Hematopoietic multipotent progenitor cell treated with erythropoietin and hydrocortisone succinate and interleukin-3 and kit ligand, for 8 days (in vitro differentiated cells): Measurements from ENCODE around the gene COL26A1.
A peak's percentile ranks its signal among the peaks of the same experiment; 100 is the strongest.
"Not testable (repeated sequence)": the region's sequence is repeated elsewhere in the genome, so short reads cannot be mapped to it uniquely, and the experiment has no call there.

ENCODE experiments used
- DNase-seq: peaks from one replicate; pipeline ENCODE4 v3.0.0-alpha.2; 2015

COL26A1 gene

DNA sequence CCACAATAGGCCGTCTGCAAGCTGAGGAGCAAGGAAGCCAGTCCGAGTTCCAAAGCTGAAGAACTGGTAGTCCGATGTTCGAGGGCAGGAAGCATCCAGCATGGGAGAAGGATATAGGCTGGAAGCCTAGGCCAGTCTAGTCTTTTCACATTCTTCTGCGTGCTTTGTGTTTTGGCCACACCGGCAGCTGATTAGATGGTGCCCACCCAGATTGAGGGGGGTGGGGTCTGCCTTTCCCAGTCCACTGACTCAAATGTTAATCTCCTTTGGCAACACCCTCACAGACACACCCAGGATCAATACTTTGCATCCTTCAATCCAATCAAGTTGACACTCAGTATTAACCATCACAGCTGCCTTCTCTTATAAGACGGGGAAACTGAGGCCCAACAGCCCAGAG, 142.8 kb downstream of the COL26A1 start:
- DNase-seq = not testable (repeated sequence)

DNA sequence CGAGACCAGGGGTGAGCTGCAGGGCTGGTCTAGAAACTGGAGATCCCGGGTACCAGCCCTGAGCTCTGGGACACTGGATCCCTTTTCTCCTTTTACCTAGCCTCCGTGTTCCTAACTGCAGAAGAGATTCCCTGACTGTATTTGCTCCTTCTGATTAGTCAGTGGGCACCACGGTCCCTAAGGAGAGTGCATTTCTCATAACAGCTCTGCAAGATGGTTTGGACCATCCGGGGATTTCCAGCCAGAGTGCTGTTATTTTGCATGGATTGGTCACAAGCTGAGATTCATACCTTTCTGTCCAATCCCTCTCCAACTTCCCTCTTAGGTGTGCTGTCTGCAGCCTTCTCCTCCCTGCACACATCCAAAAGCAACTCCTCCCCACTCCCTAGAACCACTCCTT, 143.9 kb downstream of the COL26A1 start:
- DNase-seq = no peak

DNA sequence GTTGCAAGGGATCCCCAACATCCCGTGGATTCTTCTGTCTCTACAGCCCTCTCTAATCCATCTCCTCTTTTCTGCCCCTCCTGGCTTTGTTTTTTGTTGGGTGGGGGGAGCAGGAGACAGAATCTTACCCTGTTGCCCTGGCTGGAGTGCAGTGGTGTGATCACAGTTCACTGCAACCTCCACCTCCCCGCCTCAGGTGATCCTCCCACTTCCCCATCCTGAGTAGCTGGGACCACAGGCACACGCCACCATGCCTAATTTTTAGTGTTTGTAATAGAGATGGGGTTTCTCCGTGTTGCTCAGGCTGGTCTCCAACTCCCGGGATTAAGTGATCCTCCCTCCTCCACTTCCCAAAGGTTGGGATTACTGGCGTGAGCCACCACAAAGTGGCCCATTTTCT, 144.7 kb downstream of the COL26A1 start:
- no peak for DNase-seq

DNA sequence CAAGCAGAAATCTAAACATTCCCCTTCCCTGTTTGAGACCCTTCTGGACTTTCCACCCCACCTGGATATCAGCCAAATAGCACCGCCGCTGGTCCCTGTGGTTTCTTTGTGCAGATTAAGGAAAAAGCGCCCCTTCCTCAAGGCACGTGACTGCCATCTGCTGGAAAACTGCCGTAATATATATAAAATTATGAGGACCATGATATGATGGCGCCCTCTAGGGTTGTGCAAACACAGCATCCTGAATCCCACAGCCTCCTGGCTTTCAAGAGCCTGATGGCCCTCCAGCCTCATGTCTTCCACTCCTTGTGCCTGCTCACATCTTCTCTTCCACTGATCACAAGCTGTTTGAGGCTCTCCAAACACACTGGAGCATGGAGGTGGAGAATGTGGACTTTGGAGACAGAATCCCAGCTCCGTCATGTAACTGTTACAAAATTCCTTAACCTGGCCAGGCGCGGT, 145.1 kb downstream of the COL26A1 start:
- peak; percentile 72 for DNase-seq

DNA sequence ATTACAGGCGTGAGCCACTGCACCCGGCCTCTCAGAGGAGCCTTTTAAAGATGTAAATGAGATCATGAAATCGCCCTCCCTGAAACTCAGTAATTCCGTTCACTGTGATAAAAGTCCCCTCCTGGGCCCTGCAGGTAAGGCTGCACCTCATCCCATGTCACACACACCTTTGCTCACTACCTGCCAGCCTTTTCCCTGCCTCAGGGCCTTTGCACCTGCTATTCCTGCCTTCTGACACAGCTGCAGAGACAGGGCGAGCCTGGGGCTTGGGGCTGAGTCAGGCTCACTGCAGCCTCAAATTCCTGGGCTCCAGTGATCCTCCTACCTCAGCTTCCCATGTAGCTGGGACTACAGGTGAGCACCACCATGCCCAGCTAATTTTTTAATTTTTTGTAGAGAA, 147.6 kb downstream of the COL26A1 start:
- no peak for DNase-seq

DNA sequence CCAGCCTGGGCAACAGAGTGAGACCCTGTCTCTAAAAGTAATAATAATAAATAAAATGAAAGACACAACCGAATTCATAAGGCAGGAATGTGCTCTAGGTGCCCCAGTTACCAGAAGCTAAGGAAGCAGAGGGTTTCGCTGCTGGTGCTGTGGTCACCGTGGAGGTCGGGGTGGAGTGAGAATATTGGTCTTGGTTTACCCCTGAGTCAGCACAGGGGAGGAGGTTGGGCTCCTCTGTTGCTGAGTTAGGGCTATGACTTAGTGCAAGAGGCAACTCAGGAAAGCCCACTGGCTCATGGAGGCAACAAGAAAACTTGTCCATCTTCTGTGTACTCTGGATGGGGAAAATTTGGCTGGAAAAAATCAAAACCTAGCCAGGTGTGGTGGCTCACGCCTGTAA, 149.3 kb downstream of the COL26A1 start:
- no peak for DNase-seq

DNA sequence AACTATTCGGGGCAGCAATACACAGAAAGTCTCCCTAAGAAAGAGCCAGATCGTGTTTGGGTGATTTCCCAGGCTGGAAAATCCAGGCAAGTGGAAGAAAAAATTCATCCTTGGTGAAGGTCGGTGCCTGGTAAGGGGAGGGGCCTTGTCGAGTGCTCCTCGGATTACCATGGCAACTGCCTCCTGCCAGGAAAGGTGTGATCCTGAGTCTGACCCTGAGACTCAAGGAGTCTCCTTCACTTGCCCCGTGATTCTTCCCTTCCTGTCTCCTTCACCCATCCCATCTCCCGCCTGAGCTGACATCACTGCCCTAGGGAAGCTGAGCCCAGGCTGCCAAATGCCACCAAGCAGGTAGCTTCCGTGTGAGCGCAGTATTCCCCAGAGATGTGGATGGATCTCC, 154.2 kb downstream of the COL26A1 start:
- DNase-seq = no peak

DNA sequence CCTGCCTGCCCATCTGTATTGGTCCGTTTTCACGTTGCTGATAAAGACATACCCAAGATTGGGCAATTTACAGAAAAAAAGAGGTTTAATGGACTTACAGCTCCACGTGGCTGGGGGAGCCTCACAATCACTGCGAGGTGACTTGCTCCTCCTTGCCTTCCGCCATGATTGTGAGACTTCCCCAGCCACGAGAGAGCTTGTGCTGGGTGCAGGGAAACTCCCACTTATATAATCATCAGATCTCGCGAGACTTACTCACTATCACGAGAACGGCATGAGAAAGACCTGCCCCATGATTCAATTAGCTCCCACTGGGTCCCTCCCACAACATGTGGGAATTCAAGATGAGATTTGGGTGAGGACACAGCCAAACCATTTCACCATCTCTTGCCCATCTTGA, 154.6 kb downstream of the COL26A1 start:
- DNase-seq = no peak

DNA sequence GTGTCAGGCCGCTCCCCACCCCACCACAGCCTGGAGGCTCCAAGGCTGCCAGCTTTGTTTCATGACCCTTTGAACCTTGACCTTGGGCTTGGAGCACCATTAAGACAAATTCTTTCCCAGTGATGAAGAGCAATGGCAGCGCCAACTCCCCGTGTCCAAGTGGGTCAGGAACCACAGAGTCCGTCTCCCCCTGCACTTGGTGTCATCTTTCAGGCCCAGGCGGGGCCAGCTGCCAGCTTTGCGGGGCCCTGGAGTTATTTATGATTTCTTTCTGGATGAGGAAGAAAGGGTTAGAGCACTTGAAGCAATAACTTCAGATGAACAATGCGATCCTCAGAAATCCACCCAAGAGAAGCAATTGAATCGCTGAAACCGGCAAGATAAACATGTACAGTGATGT, 155.7 kb downstream of the COL26A1 start:
- no peak for DNase-seq

DNA sequence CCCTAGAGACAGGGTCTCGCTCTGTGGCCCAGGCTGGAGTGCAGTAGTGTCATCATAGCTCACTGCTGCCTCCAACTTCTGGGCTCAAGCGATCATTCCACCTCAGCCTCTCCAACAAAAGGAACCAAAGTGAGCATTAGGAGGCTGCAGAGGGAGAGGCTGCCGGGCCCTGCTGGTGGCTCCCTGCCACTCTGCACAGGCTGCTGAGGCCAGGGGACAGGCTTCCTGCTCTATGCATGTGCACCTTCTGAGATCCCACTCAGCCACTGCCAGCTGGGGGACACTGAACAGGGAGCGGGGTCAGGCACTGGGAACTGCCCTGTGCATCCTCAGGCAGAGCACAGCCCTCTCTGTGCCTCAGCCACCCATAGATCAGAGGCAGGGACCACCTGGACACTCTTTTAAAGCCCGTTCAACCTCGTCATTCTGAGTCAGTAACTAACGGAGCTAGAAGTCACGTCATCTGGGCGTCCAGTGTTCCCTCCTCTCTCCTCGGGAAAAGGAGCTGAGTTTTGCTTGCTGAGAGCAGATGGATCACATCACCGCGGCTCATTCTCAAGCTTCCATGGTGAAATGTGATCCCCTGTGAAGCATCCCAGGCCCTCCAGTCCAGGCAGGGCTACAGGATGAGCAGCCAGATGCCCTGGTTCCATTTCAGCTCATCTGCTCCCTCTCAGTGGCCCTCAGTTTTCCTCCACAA, 156.8 kb downstream of the COL26A1 start:
- DNase-seq = no peak

DNA sequence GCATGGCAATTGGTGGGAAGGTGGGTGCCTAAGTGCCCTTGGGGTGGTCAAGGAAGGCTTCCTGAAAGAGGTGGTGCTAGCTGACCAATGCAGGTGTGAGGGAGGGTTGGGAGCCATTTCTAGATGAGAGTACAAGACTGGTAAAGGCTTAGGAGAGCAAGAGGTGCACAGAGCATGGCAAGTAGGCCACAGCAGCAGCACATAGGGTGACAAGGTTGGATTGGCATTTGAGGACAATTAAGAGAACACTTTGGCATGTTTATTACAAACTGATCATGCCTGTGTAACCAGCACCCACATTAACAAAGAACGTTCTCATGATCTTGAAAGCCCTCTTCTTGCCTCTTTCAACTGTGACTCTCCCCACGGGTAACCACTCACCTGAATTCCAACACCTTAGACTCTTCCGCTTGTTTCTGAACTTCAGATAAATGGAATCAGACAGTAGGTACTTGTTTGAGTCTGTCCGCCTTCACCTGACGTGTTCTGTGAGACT, 158.8 kb downstream of the COL26A1 start:
- DNase-seq = no peak

DNA sequence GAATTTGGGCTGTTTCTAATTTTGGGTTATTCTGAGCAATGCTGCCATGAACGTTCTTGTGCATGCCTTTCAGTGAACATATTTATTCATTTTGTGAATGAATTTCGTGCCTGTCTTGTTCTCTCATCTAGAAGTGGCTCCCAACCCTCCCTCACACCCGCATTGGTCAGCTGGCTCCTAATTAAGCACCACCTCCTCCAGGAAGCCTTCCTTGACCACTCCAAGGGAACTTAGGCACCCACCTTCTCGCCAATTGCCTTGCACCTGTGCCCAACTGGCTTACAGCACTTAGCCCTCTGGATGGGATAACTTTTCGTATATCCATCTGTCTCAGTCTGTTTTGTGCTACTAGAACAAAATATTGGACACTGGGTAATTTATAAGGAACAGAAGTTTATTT, 159.3 kb downstream of the COL26A1 start:
- no peak for DNase-seq

DNA sequence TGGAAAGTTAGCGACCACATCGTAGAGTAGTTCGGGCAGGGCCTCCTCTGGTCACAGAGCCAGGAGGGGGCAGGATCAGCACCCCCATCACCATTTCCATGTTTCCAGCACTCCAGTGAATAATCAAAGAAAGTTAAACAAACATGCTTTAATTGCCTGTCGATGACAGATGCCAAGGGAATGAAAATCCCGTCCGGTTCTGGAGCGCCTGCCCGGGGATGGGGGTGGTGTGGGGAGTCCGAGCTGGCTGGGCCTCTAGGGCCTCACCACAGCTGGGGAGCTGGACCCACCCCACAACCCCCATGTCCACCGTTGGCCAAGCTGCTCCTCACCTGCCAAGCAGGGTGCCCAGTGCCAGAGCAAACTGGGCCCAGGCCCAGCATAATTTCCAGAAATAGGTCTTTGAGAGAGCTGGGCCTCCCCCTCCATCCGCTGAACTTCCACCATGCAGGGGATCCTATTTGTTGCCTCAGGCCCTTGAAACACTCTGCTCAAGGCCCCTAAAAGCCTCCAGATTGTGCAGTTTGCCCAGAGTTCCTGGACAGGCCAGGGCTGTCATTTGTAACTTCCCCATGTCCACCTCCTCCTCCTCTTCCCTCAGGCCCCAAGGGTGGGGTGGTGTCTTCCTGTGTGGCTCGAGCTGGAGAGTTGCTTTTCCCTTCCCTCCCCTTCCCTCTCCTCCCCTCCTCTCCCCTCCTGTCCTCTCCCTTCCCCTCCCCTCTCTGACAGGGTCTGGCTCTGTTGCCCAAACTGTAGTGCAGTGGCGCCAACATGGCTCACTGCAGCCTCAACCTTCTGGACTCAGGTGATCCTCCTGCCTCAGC, 165.4 kb downstream of the COL26A1 start:
- no peak for DNase-seq

DNA sequence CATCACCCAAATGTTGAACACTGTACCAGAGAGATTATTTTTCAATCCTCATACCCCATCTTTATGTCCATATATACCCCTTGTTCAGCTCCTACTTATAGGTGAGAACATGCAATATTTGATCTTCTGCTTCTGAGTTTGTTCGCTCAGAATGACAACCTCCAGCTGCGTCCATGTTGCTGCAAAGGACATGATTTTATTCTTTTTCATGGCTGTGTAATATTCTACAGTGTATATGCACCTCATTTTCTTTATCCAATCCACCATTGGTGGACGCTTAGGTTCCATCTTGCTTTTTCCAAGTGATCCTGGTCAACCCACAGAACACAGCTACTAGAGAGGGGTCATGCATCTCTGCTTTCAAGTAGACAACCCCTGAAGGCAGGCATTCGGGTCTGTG, 166.9 kb downstream of the COL26A1 start:
- no peak for DNase-seq

DNA sequence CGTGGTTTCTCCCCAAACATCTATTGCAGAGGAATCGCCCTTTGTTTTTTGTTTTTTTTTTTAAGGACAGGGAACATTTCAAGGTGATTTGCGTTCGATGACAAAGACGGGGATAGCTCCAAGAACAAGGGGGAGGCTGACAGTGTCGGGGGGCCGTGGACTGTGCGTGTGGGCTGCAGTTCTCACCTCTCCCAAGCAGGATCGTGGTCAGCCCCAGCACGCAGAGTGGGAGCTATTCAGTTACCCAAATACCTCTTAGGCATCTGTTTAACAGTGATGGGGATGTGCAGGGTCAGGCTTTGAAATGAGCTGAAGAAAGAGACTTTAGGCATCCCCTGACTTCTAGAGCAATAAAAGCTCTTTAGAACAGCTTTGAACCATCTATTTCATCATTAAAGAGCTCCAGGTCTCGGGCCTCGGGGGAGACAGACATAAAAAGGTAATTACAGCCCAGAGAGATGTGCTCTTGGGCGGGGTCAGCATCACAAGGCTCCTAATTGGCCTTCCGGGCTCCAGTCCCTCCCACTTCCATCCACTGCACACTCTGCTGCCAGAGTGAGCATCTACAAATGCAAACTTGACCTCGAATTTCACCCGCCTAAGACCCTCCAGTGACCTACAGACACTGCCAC, 169.2 kb downstream of the COL26A1 start:
- DNase-seq = no peak

DNA sequence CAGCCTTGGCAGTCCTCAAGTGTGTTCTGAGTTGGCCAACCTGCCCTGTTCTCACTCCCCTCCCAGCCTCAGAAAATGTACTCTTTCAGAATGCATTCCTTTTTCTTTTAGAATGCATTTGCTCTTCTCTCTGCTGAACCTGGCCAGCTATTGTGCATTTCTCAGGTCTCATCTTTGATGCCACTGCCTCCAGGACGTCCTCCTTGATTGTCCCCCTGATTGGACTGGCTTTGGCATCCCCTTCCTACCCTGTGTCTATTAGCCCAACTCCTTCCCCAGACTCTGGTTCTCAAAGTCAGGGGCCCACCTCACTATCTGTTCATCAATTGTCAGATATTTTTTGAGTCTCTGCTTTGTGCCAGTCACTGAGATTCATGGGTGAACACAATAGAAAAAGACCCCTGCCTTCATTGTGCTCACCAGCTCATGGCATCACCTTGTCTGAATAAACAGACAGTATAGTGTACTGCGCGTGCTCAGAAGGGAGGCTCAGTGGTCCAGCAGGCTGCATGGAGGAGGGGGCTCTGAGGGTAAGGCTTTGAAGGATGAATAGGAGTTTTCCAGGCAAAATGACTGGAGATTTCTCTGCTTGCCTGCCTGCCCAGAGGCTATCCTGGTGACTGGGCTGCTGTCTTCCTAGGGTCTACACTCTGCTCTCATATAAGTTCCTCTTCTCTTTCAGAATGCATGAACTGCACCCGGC, 169.9 kb downstream of the COL26A1 start:
- no peak for DNase-seq

DNA sequence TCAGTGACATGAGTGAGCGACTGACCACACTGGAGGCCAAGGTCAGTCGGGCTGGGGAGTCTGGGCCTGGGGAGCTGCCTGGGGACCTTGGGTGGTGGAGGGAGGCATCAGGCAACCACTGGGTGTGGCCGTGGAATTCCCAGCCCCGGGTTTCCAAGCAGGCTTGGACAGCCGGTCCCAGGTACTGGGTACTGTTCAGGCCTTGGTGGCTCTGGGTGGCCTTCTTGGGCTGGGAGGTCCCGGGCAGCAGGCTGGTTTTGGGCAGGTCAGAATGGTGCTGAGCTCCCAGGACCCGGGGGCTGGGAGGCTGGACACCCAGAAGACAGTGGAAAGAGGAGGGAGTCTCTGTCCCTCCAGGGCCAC, 170.4 kb downstream of the COL26A1 start:
- no peak for DNase-seq

DNA sequence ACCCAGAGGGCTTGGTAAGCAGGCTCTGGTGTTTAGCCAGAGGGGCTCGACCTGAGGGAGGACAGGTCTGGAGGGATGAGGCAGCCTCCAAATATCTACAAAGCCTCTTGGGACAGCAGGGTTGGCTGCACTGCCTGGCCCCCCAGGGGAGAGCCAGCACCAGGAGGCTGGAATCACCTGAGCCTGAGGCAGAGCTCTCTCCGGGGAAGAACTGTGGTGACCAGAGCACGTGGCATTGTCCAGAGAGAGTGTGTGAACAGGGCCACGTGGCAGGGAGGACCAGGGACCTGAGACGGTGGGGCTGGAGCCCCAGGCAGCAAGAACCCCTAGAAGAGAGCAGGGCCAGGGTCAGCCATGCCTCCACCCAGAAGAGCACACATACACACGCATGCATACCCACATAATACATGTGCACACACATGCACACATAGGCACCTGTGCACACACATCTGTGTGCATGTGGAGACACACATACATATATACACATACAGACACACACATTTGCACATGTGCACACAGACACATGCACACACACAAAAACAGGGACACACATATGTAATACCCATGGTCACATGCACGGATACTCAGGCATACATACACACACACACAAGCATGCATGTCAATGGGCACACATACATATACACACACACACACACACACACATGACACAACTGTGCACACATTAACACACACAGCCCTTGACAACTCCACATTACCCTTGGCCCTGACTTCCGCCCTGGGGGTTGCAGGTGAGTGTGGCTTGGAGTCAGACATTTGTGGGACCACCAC, 171.5 kb downstream of the COL26A1 start:
- no peak for DNase-seq

DNA sequence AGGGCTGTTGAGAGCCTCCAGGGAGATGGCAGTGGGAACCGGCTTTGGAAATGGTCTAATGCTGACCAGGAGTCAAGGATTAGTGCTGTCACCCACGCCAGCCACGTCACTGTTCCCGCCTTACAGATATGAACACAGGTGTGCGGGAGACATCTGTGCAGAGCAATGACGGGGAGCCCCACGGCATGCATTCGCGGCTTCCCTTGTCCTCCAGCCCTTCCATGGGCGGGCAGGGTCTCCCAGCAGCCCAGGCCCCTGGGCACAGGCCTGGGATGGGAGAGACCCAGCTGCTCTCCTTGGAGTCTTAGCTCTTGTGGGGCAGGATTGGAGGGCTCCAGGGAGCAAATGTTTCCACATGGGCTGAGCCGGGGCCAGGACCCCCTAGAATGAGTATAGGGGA, 172.2 kb downstream of the COL26A1 start:
- no peak for DNase-seq

DNA sequence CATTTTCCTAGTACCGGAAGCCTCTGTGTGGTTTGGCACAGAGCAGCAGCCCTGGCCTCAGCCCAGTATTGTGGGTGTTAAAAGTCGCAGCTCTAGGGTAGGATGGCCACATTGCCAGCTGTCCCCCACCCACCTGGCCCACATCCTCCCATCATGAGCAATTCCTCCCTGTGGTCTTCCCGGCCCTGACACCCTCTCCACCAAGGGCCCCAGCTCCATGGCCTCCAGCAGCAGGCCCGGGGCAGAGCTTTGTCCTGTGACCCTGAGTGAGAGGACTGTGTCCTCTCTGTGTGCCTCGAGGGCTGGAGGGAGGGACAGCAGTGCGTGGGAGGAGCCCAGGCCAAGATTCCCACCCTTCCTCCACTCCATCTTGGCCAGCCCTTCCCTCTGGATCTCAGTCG, 172.7 kb downstream of the COL26A1 start:
- DNase-seq = no peak

DNA sequence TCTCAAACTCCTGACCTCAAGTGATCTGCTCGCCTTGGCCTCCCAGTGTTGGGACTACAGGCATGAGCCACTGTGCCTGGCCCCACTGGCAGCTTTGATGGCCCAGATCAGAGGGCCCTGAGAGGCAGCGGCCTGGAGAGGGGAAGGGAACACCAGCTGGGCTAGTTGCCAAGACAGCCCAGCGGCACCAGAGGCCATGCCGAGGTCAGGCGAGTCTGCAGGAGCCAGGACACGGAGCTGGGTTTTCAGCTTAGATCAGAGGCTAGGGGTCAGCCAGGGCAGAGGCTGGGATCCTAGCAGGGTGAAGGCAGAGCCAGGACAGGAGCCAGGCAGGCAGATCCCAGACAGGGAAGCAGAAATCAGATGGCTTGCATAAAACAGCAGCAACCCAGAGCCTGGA, 173.6 kb downstream of the COL26A1 start:
- no peak for DNase-seq

DNA sequence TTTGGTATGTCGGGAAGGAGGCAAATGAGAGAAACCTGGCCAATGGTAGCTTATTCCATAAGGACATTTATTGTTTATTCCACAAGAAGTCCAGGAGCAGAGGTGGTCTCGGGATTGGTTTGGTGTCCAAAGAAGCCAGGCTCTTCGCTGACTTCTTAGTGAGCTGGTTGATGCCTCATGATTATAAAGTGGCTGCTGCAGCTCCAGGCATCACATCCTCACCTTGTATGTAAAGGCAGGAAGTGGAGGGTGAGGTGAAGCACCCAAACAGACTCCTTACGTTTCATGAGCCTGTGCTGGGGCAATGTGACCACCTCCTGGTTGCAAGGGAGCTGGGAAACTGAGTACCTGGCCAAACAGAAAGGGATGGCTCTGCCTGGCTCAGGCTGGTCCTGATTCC, 174.0 kb downstream of the COL26A1 start:
- no peak for DNase-seq
